GM19035 (cell line): ENCODE data around the gene EYS.
"Not testable (repeated sequence)": the region's sequence is repeated elsewhere in the genome, so short reads cannot be mapped to it uniquely, and the experiment has no call there.

ENCODE experiments used
- ATAC-seq: cut with Tn5 transposase; IDR thresholded peaks from one replicate; pipeline ENCODE4 v1.9.1; 2021; ENCODE audit not compliant: unreplicated experiment

EYS gene

GRCh38 chr6:64259372-64259771 is 1447.7 kb downstream of the EYS start:
- ATAC-seq, result no peak

GRCh38 chr6:64258752-64259151 is 1448.3 kb downstream of the EYS start:
- no peak for ATAC-seq

- no peak for ATAC-seq
Measured at GRCh38 chr6:64258302-64258701, 1448.7 kb downstream of the EYS start.

GRCh38 chr6:64257586-64257985 is 1449.4 kb downstream of the EYS start:
- no peak for ATAC-seq

GRCh38 chr6:64256483-64256882 is 1450.5 kb downstream of the EYS start:
- no peak for ATAC-seq

- ATAC-seq, result no peak
Measured at GRCh38 chr6:64255000-64255399, 1452.0 kb downstream of the EYS start.

GRCh38 chr6:64254558-64254957 is 1452.5 kb downstream of the EYS start:
- no peak for ATAC-seq

GRCh38 chr6:64252256-64252655 is 1454.8 kb downstream of the EYS start:
- ATAC-seq, result no peak

GRCh38 chr6:64250126-64250525 is 1456.9 kb downstream of the EYS start:
- no peak for ATAC-seq

- ATAC-seq, result no peak
Measured at GRCh38 chr6:64249115-64249514, 1457.9 kb downstream of the EYS start.

- no peak for ATAC-seq
Measured at GRCh38 chr6:64243618-64244017, 1463.4 kb downstream of the EYS start.

- not testable (repeated sequence) for ATAC-seq
Measured at GRCh38 chr6:64238908-64239307, 1468.1 kb downstream of the EYS start.

- no peak for ATAC-seq
Measured at GRCh38 chr6:64238071-64238470, 1469.0 kb downstream of the EYS start.

- no peak for ATAC-seq
Measured at GRCh38 chr6:64233746-64234145, 1473.3 kb downstream of the EYS start.

- ATAC-seq, result no peak
Measured at GRCh38 chr6:64231928-64232327, 1475.1 kb downstream of the EYS start.

GRCh38 chr6:64230530-64230929 is 1476.5 kb downstream of the EYS start:
- no peak for ATAC-seq

- no peak for ATAC-seq
Measured at GRCh38 chr6:64227863-64228262, 1479.2 kb downstream of the EYS start.

- no peak for ATAC-seq
Measured at GRCh38 chr6:64225503-64225902, 1481.5 kb downstream of the EYS start.

GRCh38 chr6:64224819-64225218 is 1482.2 kb downstream of the EYS start:
- ATAC-seq, result no peak

- ATAC-seq, result no peak
Measured at GRCh38 chr6:64221776-64222175, 1485.2 kb downstream of the EYS start.

- ATAC-seq, result no peak
Measured at GRCh38 chr6:64220801-64221200, 1486.2 kb downstream of the EYS start.

GRCh38 chr6:64217721-64218620 is 1489.1 kb downstream of the EYS start:
- ATAC-seq, result peak; percentile 57

- ATAC-seq, result no peak
Measured at GRCh38 chr6:64214373-64214772, 1492.7 kb downstream of the EYS start.
